PC-9 (cell line): Measurements from ENCODE around the gene RHBDD3. TPM values are rescaled to one million over a fixed set of nuclear protein-coding genes. Genes with fewer than 3 reads are reported as not detected.

Source experiments
- BruUV-seq: library from RNA; stranded (reverse); fragments of 400-500 nt; replicated peaks from 2 replicates; lab custom pipeline; 2021; lab: Mats Ljungman, UMichigan
- CTCF ChIA-PET: fragments of 300-600 bp; sonication (Branson Sonifier 250); formaldehyde crosslinking; loops from one replicate; lab custom pipeline; 2022; ENCODE audit warnings: antibody characterized with exemption; lab: Charles Lee
- POLR2A ChIA-PET: fragments of 300-600 bp; sonication (Branson Sonifier 250); formaldehyde crosslinking; loops from one replicate; lab custom pipeline; 2022; ENCODE audit warnings: antibody characterized with exemption; ENCODE audit not compliant: unreplicated experiment; lab: Charles Lee
- DNase-seq, 2 experiments: peaks; one replicate each; pipeline versions ENCODE4 v3.0.0 to v3.0.0-alpha.2; 2015 to 2022; ENCODE audit warnings: mixed read lengths in 1 of 2
- H2AFZ ChIP-seq: fragments of 200-600 bp; sonication (generic); 2 replicates; pipeline ENCODE4 v1.8.1; 2017; ENCODE audit warnings: antibody characterized with exemption
- H3F3A ChIP-seq: fragments of 200-600 bp; sonication (generic); 2 replicates; pipeline ENCODE4 v1.8.1; 2017; ENCODE audit warnings: antibody characterized with exemption, mild to moderate bottlenecking, low read depth; ENCODE audit not compliant: insufficient read depth
- H3K27ac ChIP-seq: fragments of 200-600 bp; sonication (generic); 2 replicates; pipeline ENCODE4 v1.6.1; 2016; ENCODE audit warnings: mixed run types
- H3K27me3 ChIP-seq: fragments of 200-600 bp; sonication (generic); 2 replicates; pipeline ENCODE4 v1.6.1; 2016; ENCODE audit warnings: low read depth, mixed run types; ENCODE audit not compliant: insufficient read depth
- H3K36me3 ChIP-seq: fragments of 200-600 bp; sonication (generic); 2 replicates; pipeline ENCODE4 v1.6.1; 2016; ENCODE audit warnings: low read depth, mixed run types
- H3K4me1 ChIP-seq: fragments of 200-600 bp; sonication (generic); replicated peaks from 2 replicates; pipeline ENCODE4 v1.6.1; 2016; ENCODE audit warnings: mixed run types; ENCODE audit not compliant: insufficient read depth
- H3K4me2 ChIP-seq: fragments of 200-600 bp; sonication (generic); 2 replicates; pipeline ENCODE4 v1.6.1; 2017; ENCODE audit warnings: mixed run types
- H3K4me3 ChIP-seq: fragments of 200-600 bp; sonication (generic); 2 replicates; pipeline ENCODE4 v1.6.1; 2016; ENCODE audit warnings: mixed run types
- H3K79me2 ChIP-seq: fragments of 200-600 bp; sonication (generic); 2 replicates; pipeline ENCODE4 v1.6.1; 2017; ENCODE audit warnings: low read depth, mixed run types
- H3K9me2 ChIP-seq: fragments of 200-600 bp; sonication (generic); 2 replicates; pipeline ENCODE4 v1.8.1; 2017; ENCODE audit warnings: mild to moderate bottlenecking; ENCODE audit not compliant: insufficient read depth
- H3K9me3 ChIP-seq: fragments of 200-600 bp; sonication (generic); 2 replicates; pipeline ENCODE4 v1.8.1; 2016; ENCODE audit warnings: low read depth; ENCODE audit not compliant: insufficient read depth
- H4K20me1 ChIP-seq: fragments of 200-600 bp; sonication (generic); 2 replicates; pipeline ENCODE4 v1.8.1; 2017; ENCODE audit not compliant: insufficient read depth
- EZH2 ChIP-seq: fragments of 200-600 bp; sonication (generic); IDR thresholded peaks from 2 replicates; pipeline ENCODE4 v1.8.0; 2017; ENCODE audit warnings: antibody characterized with exemption, low read depth
- intact Hi-C: fragments of 100-400 bp; cut with micrococcal nuclease; formaldehyde crosslinking; loops from one replicate; pipeline ENCODE4 v1.10.0; 2022; ENCODE audit not compliant: unreplicated experiment
- total RNA-seq: library from RNA; stranded (reverse); gene quantifications from 2 replicates; pipeline ENCODE4 v1.2.3, GENCODE V29; 2021
- TF ChIP-seq, protein P1 (sequence below): fragments of 200-600 bp; sonication (generic); conservative IDR thresholded peaks from 2 replicates; pipeline ENCODE4 v1.6.1; 2017; ENCODE audit warnings: mixed run types, antibody characterized with exemption, mild to moderate bottlenecking, moderate library complexity

Gene RHBDD3
- total RNA-seq, 1 experiment from 2014 or later: 17.6 TPM

DNA sequence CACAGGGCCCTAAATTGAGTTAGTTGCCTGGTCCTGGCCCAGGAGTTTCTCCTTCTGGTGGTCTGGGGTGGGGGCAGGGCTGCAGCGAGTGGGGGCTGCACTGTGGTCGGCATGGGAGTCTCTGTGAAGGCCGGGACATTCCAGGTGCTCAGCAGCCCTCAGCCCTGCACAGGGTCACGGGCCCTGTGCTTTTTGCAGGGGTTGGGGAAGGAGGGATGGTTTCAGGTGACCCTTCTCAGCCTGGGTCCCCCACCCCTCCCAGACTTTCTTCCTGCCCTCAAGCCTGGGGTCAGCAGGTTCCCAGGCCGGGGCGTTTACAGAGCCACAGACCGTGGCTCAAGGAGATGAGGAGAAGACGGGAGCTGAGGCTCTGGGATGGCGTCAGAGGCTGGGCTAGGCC is 54.3 kb downstream of the RHBDD3 start:
- no peaks in the 10 kb centered on the region for H3K4me1 ChIP-seq
- no peak overlapping the region for H3K4me3 ChIP-seq
- no peaks in the 10 kb centered on the region for H3F3A ChIP-seq
- H3K4me2 ChIP-seq: no peak overlapping the region
- intact Hi-C loops: no loop called here
- peaks cover 20% of the 10 kb centered on the region for H3K27me3 ChIP-seq
- H3K27ac ChIP-seq: no peak overlapping the region
- ChIA-PET POLR2A (no interaction called here), CTCF (no interaction called here)
- no peaks in the 10 kb centered on the region for H3K9me2 ChIP-seq
- H2AFZ ChIP-seq: no peak overlapping the region
- DNase-seq: no peak
- no peak for TF ChIP-seq EZH2
- TF ChIP-seq, protein P1, sequence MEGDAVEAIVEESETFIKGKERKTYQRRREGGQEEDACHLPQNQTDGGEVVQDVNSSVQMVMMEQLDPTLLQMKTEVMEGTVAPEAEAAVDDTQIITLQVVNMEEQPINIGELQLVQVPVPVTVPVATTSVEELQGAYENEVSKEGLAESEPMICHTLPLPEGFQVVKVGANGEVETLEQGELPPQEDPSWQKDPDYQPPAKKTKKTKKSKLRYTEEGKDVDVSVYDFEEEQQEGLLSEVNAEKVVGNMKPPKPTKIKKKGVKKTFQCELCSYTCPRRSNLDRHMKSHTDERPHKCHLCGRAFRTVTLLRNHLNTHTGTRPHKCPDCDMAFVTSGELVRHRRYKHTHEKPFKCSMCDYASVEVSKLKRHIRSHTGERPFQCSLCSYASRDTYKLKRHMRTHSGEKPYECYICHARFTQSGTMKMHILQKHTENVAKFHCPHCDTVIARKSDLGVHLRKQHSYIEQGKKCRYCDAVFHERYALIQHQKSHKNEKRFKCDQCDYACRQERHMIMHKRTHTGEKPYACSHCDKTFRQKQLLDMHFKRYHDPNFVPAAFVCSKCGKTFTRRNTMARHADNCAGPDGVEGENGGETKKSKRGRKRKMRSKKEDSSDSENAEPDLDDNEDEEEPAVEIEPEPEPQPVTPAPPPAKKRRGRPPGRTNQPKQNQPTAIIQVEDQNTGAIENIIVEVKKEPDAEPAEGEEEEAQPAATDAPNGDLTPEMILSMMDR: no peak
- H3K79me2 ChIP-seq: no peaks in the 10 kb centered on the region
- H4K20me1 ChIP-seq: no peaks in the 10 kb centered on the region
- no peaks in the 10 kb centered on the region for H3K36me3 ChIP-seq
- H3K9me3 ChIP-seq: no peaks in the 10 kb centered on the region
- no TSS peak for BruUV-seq

DNA sequence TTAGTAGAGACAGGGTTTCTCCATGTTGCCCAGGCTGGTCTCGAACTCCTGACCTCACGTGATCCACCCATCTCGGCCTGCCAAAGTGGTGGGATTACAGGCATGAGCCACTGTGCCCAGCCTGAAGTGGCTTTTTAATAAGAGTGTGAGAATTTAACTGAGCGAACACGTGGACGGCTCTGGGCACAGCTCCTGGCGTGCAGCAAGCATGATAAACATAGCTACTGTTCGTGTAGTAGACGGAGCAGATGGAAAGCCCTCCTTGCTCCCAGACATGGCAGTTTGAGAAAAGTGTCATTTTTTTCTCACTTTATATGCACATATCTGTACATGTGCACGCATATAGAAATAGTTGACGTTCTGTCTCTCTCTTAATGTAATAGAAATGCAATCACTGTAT is 55.0 kb downstream of the RHBDD3 start:
- H3K4me1 ChIP-seq: no peaks in the 10 kb centered on the region
- DNase-seq: no peak
- no peak for TF ChIP-seq EZH2
- TF ChIP-seq, protein P1: no peak
- no peak overlapping the region for H3K27ac ChIP-seq
- ChIA-PET POLR2A (no interaction called here), CTCF (no interaction called here)
- no peak overlapping the region for H2AFZ ChIP-seq
- no peaks in the 10 kb centered on the region for H3K79me2 ChIP-seq
- no peaks in the 10 kb centered on the region for H3K36me3 ChIP-seq
- H3K4me3 ChIP-seq: no peak overlapping the region
- no peaks in the 10 kb centered on the region for H3F3A ChIP-seq
- H4K20me1 ChIP-seq: no peaks in the 10 kb centered on the region
- no TSS peak for BruUV-seq
- no peak overlapping the region for H3K4me2 ChIP-seq
- no peaks in the 10 kb centered on the region for H3K9me3 ChIP-seq
- intact Hi-C loops: no loop called here
- H3K27me3 ChIP-seq: peaks cover 19% of the 10 kb centered on the region
- no peaks in the 10 kb centered on the region for H3K9me2 ChIP-seq

DNA sequence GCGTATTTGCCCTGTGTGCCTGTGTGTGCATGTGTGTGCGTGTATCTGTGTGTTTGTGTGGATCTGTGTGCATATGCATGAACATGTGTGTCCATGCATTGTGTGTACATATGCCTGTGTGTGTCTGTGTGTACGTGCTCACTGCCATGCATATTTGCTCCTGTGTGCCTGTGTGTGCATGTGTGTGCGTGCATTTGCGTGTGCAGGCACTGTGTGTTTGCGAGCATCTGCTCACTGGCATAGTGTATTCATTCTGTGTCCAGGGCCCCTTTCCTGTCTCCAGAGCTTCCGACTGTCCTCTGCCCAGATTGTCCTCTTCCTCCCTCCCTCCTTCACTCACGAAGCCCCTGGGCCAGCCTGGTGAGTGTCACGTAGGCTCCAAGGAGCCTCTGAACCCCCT is 56.3 kb downstream of the RHBDD3 start:
- H3K27me3 ChIP-seq: peaks cover 32% of the 10 kb centered on the region
- TF ChIP-seq, protein P1: no peak
- no peaks in the 10 kb centered on the region for H3K36me3 ChIP-seq
- H2AFZ ChIP-seq: no peak overlapping the region
- no peak overlapping the region for H3K4me2 ChIP-seq
- intact Hi-C loops: no loop called here
- no peaks in the 10 kb centered on the region for H3K9me2 ChIP-seq
- no peaks in the 10 kb centered on the region for H4K20me1 ChIP-seq
- H3K4me1 ChIP-seq: no peaks in the 10 kb centered on the region
- no peaks in the 10 kb centered on the region for H3K79me2 ChIP-seq
- no peak for DNase-seq
- H3K4me3 ChIP-seq: no peak overlapping the region
- ChIA-PET CTCF (no interaction called here), POLR2A (no interaction called here)
- no peaks in the 10 kb centered on the region for H3F3A ChIP-seq
- no peaks in the 10 kb centered on the region for H3K9me3 ChIP-seq
- BruUV-seq: no TSS peak
- H3K27ac ChIP-seq: no peak overlapping the region
